Body of pancreas (tissue), 4 donors: ENCODE results near the gene SYNE1.

Experiments
- CTCF ChIP-seq, 7 experiments: fragments of 450-650 bp in 4 of 7; fragments of 200-600 bp in 3 of 7; sonication (generic) in 3 of 7; IDR thresholded peaks; one replicate each; pipeline ENCODE4 v1.5.1; 2016 to 2019; ENCODE audit warnings: antibody characterized with exemption in 7 of 7
- POLR2A ChIP-seq, 3 donors: fragments of 450-650 bp; IDR thresholded peaks; one replicate each; pipeline ENCODE4 v1.6.1; 2016; ENCODE audit warnings: antibody characterized with exemption in 3 of 3, mild to moderate bottlenecking in 2 of 3

GRCh38 chr6:152119831-152120230 lies 517.3 kb downstream of the SYNE1 start:
- TF ChIP-seq CTCF (IDR thresholded peaks at IDR 0.05), result no peak
- TF ChIP-seq POLR2A (IDR thresholded peaks at IDR 0.05), result no peak
